Hepatocyte (in vitro differentiated cells): ENCODE results near the gene SLC25A13. TPM values are rescaled to one million over a fixed set of nuclear protein-coding genes. Genes with fewer than 3 reads are reported as not detected.

ENCODE experiments used
- DNase-seq: peaks from one replicate; pipeline ENCODE4 v3.0.0-alpha.2; 2016; ENCODE audit warnings: low spot score
- H2AFZ ChIP-seq: fragments of 200-600 bp; sonication (generic); 2 replicates; pipeline ENCODE4 v1.6.0; 2016; ENCODE audit warnings: antibody characterized with exemption, mild to moderate bottlenecking
- H3K27ac ChIP-seq: fragments of 200-600 bp; sonication (generic); 2 replicates; pipeline ENCODE4 v1.5.1; 2016; ENCODE audit warnings: mild to moderate bottlenecking
- H3K27me3 ChIP-seq: fragments of 200-600 bp; sonication (generic); 2 replicates; pipeline ENCODE4 v1.6.1; 2016
- H3K36me3 ChIP-seq: fragments of 200-600 bp; sonication (generic); replicated peaks from 2 replicates; pipeline ENCODE4 v1.5.1; 2016; ENCODE audit warnings: low read depth; ENCODE audit not compliant: insufficient read depth
- H3K4me1 ChIP-seq: fragments of 200-600 bp; sonication (generic); 2 replicates; pipeline ENCODE4 v1.5.1; 2016; ENCODE audit warnings: mild to moderate bottlenecking, moderate library complexity; ENCODE audit not compliant: insufficient read depth
- H3K4me2 ChIP-seq: fragments of 200-600 bp; sonication (generic); 2 replicates; pipeline ENCODE4 v1.6.0; 2016
- H3K4me3 ChIP-seq: fragments of 200-600 bp; sonication (generic); 2 replicates; pipeline ENCODE4 v1.5.1; 2016; ENCODE audit warnings: mild to moderate bottlenecking
- H3K79me2 ChIP-seq: fragments of 200-600 bp; sonication (generic); 2 replicates; pipeline ENCODE4 v1.6.0; 2017; ENCODE audit warnings: mild to moderate bottlenecking
- H3K9me2 ChIP-seq: fragments of 200-600 bp; sonication (generic); replicated peaks from 2 replicates; pipeline ENCODE4 v1.6.0; 2017; ENCODE audit warnings: mild to moderate bottlenecking; ENCODE audit not compliant: insufficient read depth
- H3K9me3 ChIP-seq: fragments of 200-600 bp; sonication (generic); 2 replicates; pipeline ENCODE4 v1.5.1; 2016; ENCODE audit warnings: low read depth, mild to moderate bottlenecking
- H4K20me1 ChIP-seq: fragments of 200-600 bp; sonication (generic); 2 replicates; pipeline ENCODE4 v1.6.0; 2016; ENCODE audit warnings: mild to moderate bottlenecking; ENCODE audit not compliant: insufficient read depth, poor library complexity, severe bottlenecking
- CTCF ChIP-seq: fragments of 200-600 bp; sonication (generic); IDR thresholded peaks from 2 replicates; pipeline ENCODE4 v1.5.1; 2016; ENCODE audit warnings: antibody characterized with exemption, mild to moderate bottlenecking; ENCODE audit not compliant: poor library complexity
- EZH2 ChIP-seq: fragments of 200-600 bp; sonication (generic); IDR thresholded peaks from 2 replicates; pipeline ENCODE4 v1.6.1; 2016; ENCODE audit warnings: antibody characterized with exemption, mild to moderate bottlenecking, borderline replicate concordance
- EZH2phosphoT487 ChIP-seq: fragments of 200-600 bp; sonication (generic); IDR thresholded peaks from one replicate; pipeline ENCODE4 v1.6.1; 2018; ENCODE audit warnings: antibody characterized with exemption, mild to moderate bottlenecking, low read depth, moderate library complexity; ENCODE audit not compliant: unreplicated experiment, severe bottlenecking
- WGBS: methylation state at CpG from one replicate; pipeline ENCODE4 v1.1.6; 2016; ENCODE audit warnings: low lambda C conversion rate; ENCODE audit errors: missing lambda C conversion rate; 5-methylcytosine and 5-hydroxymethylcytosine counted together
- polyA plus RNA-seq: library from polyadenylated mRNA; unstranded; fragments of >200 nt; fragmentation: Nextera tagmentation; extraction: Ambion mirVana; gene quantifications from 2 replicates; pipeline ENCODE4 v1.2.1, GENCODE V29; 2016
- total RNA-seq: library from RNA; depleted of rRNA; stranded (reverse); fragments of >200 nt; gene quantifications from 2 replicates; pipeline ENCODE4 v1.2.3, GENCODE V29; 2014

The SLC25A13 gene
- total and polyA plus RNA-seq, 2 experiments from 2014 or later = 37.5 to 55.1 TPM

GRCh38 chr7:96097835-96098234 lies 224.1 kb downstream of the SLC25A13 start:
- Histone ChIP-seq H3K4me1 (no peaks in the 10 kb centered on the region), H3K27ac (peak overlapping the region; percentile 47), H3K4me2 (no peak overlapping the region), H4K20me1 (no peaks in the 10 kb centered on the region), H3K9me3 (no peaks in the 10 kb centered on the region), H3K9me2 (no peaks in the 10 kb centered on the region), H2AFZ (no peak overlapping the region), H3K27me3 (no peaks in the 10 kb centered on the region), H3K36me3 (no peaks in the 10 kb centered on the region), H3K79me2 (no peaks in the 10 kb centered on the region), H3K4me3 (no peak overlapping the region)
- 57% methylated on average over 2 of the region's 2 CpGs for WGBS
- TF ChIP-seq EZH2 (no peak), EZH2phosphoT487 (no peak), CTCF (no peak)
- no peak for DNase-seq

- H2AFZ ChIP-seq = no peak overlapping the region
These were observed 228.5 kb downstream of the SLC25A13 start for GRCh38 chr7:96093435-96093834.

GRCh38 chr7:96090756-96091155 lies 231.1 kb downstream of the SLC25A13 start:
- H3K79me2 ChIP-seq = no peaks in the 10 kb centered on the region
- H3K9me2 ChIP-seq = no peaks in the 10 kb centered on the region
- no peaks in the 10 kb centered on the region for H3K36me3 ChIP-seq
- H4K20me1 ChIP-seq = no peaks in the 10 kb centered on the region
- no peaks in the 10 kb centered on the region for H3K4me1 ChIP-seq
- 67% methylated on average over 6 of the region's 6 CpGs for WGBS
- H3K27ac ChIP-seq = peak overlapping the region; percentile 53
- H2AFZ ChIP-seq = no peak overlapping the region
- peak overlapping the region; percentile 38 for H3K4me2 ChIP-seq
- H3K27me3 ChIP-seq = no peaks in the 10 kb centered on the region
- no peak for TF ChIP-seq EZH2phosphoT487
- no peak for TF ChIP-seq CTCF
- TF ChIP-seq EZH2 = no peak
- no peak overlapping the region for H3K4me3 ChIP-seq
- DNase-seq = no peak
- H3K9me3 ChIP-seq = no peaks in the 10 kb centered on the region

More at GRCh38 chr7:96093435-96093834, 228.5 kb downstream of the SLC25A13 start:
- H4K20me1 ChIP-seq = no peaks in the 10 kb centered on the region
- H3K27me3 ChIP-seq = no peaks in the 10 kb centered on the region
- no peaks in the 10 kb centered on the region for H3K9me2 ChIP-seq
- H3K27ac ChIP-seq = peak overlapping the region; percentile 24
- WGBS = 76% methylated on average over 1 of the region's 1 CpG
- H3K4me1 ChIP-seq = no peaks in the 10 kb centered on the region
- H3K36me3 ChIP-seq = no peaks in the 10 kb centered on the region
- peak; percentile 46 for DNase-seq
- no peaks in the 10 kb centered on the region for H3K79me2 ChIP-seq
- TF ChIP-seq EZH2phosphoT487 (no peak), CTCF (no peak), EZH2 (no peak)
- no peak overlapping the region for H3K4me2 ChIP-seq
- no peak overlapping the region for H3K4me3 ChIP-seq
- no peaks in the 10 kb centered on the region for H3K9me3 ChIP-seq

- Histone ChIP-seq H3K4me1 (no peaks in the 10 kb centered on the region), H3K27me3 (no peaks in the 10 kb centered on the region), H2AFZ (no peak overlapping the region), H3K79me2 (no peaks in the 10 kb centered on the region), H3K4me2 (peak overlapping the region; percentile 16), H3K9me3 (no peaks in the 10 kb centered on the region), H3K9me2 (no peaks in the 10 kb centered on the region), H3K36me3 (no peaks in the 10 kb centered on the region), H4K20me1 (no peaks in the 10 kb centered on the region), H3K27ac (peak overlapping the region; percentile 53), H3K4me3 (no peak overlapping the region)
- no peak for TF ChIP-seq CTCF
- no peak for TF ChIP-seq EZH2
- no peak for TF ChIP-seq EZH2phosphoT487
- DNase-seq = no peak
- WGBS = 70% methylated on average over 3 of the region's 3 CpGs
These were observed 232.4 kb downstream of the SLC25A13 start for GRCh38 chr7:96089511-96089910.
